Omental fat pad (tissue), 4 donors: ENCODE data around the gene FBLN5. TPM values are rescaled to one million over a fixed set of nuclear protein-coding genes. Genes with fewer than 3 reads are reported as not detected.

Source experiments
- ATAC-seq: fragments of 150-250 bp; one replicate; pipeline ENCODE4 v1.9.1; 2016; ENCODE audit warnings: mild to moderate bottlenecking, moderate library complexity; ENCODE audit not compliant: low FRiP score
- DNase-seq: peaks from one replicate; pipeline ENCODE4 v3.0.0-alpha.2; 2019; ENCODE audit warnings: low spot score
- CTCF ChIP-seq, 3 donors: fragments of 450-650 bp; IDR thresholded peaks; one replicate each; pipeline ENCODE4 v1.5.1; 2016 to 2017; ENCODE audit warnings: antibody characterized with exemption in 3 of 3, mild to moderate bottlenecking in 3 of 3, moderate library complexity in 2 of 3
- total RNA-seq, 4 donors: library from RNA; depleted of rRNA; stranded (reverse); fragments of >200 nt; gene quantifications; one replicate each; pipeline ENCODE4 v1.1.0, GENCODE V29; 2016

Gene FBLN5
- total RNA-seq, 4 donors from 2014 or later = 119 to 282 (median 171) TPM

- ATAC-seq (peak; percentile 30), DNase-seq (no peak)
- TF ChIP-seq CTCF (IDR thresholded peaks at IDR 0.05) = no peak
Observed at GRCh38 chr14:91835197-91835919, 112.1 kb downstream of the FBLN5 start.

GRCh38 chr14:91834571-91834970, 112.9 kb downstream of the FBLN5 start:
- DNase-seq (no peak), ATAC-seq (no peak)
- TF ChIP-seq CTCF (IDR thresholded peaks at IDR 0.05) = no peak

- DNase-seq (no peak), ATAC-seq (no peak)
- TF ChIP-seq CTCF (IDR thresholded peaks at IDR 0.05) = no peak
Observed at GRCh38 chr14:91831337-91831736, 116.2 kb downstream of the FBLN5 start.

GRCh38 chr14:91830777-91831176, 116.7 kb downstream of the FBLN5 start:
- TF ChIP-seq CTCF (IDR thresholded peaks at IDR 0.05) = no peak
- ATAC-seq (no peak), DNase-seq (no peak)

- DNase-seq (no peak), ATAC-seq (no peak)
- TF ChIP-seq CTCF (IDR thresholded peaks at IDR 0.05) = no peak
Observed at GRCh38 chr14:91829511-91829910, 118.0 kb downstream of the FBLN5 start.

- TF ChIP-seq CTCF (IDR thresholded peaks at IDR 0.05) = no peak
- DNase-seq (no peak), ATAC-seq (no peak)
Observed at GRCh38 chr14:91827746-91828145, 119.7 kb downstream of the FBLN5 start.

Other genes starting within 250 kb of the FBLN5 start
- gene CATSPERB, start 215.6 kb downstream of the FBLN5 start, total RNA-seq = 10 to 100 TPM in 1 of 4 donors, 1 to 10 TPM in 3; 4.5 to 11.5 (median 4.8) TPM
- 100 to 1,000 TPM in 1 of 4 donors, 10 to 100 TPM in 3; 26.8 to 106 (median 49.3) TPM for gene TC2N, start 80.2 kb downstream of the FBLN5 start, total RNA-seq
- 10 to 100 TPM; 26.2 to 43.6 (median 40.6) TPM for gene TRIP11, start 92.4 kb upstream of the FBLN5 start, total RNA-seq
- 10 to 100 TPM; 23.4 to 37.9 (median 36.4) TPM for gene ATXN3, start 158.9 kb upstream of the FBLN5 start, total RNA-seq
- 100 to 1,000 TPM; 145 to 353 (median 290) TPM for gene NDUFB1, start 174.0 kb upstream of the FBLN5 start, total RNA-seq
- 10 to 100 TPM; 30.1 to 33.4 (median 30.3) TPM for gene CPSF2, start 174.3 kb upstream of the FBLN5 start, total RNA-seq